Rectal smooth muscle tissue (tissue), 1 donor: Measurements from ENCODE around the gene COLQ.
"Not testable (repeated sequence)": the region's sequence is repeated elsewhere in the genome, so short reads cannot be mapped to it uniquely, and the experiment has no call there.

Experiments
- H3K27ac ChIP-seq: one replicate; pipeline ENCODE4 v1.7.0; 2013; ENCODE audit warnings: low read depth, low read length, inconsistent platforms
- H3K27me3 ChIP-seq: one replicate; pipeline ENCODE4 v1.7.0; 2013; ENCODE audit warnings: low read length; ENCODE audit not compliant: control insufficient read depth, insufficient read depth
- H3K36me3 ChIP-seq: one replicate; pipeline ENCODE4 v1.7.0; 2013; ENCODE audit warnings: low read length; ENCODE audit not compliant: control insufficient read depth, insufficient read depth
- H3K4me1 ChIP-seq: one replicate; pipeline ENCODE4 v1.7.0; 2013; ENCODE audit warnings: low read length; ENCODE audit not compliant: control insufficient read depth, insufficient read depth
- H3K4me3 ChIP-seq: one replicate; pipeline ENCODE4 v1.7.0; 2013; ENCODE audit warnings: low read length
- H3K9ac ChIP-seq: one replicate; pipeline ENCODE4 v1.7.0; 2013; ENCODE audit warnings: low read length

Gene COLQ

GRCh38 chr3:15498431-15499214, 22.9 kb downstream of the COLQ start:
- Histone ChIP-seq H3K27me3 (no peaks in the 10 kb centered on the region), H3K27ac (no peak overlapping the region), H3K9ac (no peak overlapping the region), H3K4me3 (no peak overlapping the region), H3K4me1 (peaks cover 6% of the 10 kb centered on the region), H3K36me3 (no peaks in the 10 kb centered on the region)

DNA sequence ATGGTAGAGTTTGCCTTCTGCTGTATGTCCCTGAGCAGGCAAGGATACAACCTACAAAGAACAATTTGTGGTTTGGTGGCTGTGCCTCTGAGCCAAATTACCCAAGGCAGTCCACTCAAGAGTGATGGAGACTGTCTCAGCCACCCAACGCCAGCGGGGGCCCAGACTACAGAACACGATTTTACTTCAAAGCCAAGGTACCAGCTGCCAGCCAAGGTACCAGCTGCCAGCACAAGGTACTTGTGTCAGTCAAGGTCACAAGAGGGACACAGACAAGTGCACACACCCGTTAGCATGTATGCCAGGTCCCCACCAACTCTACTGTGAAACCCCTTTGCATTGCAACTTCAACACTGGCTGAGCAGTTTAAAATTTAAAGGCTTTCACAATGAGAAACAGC, 23.5 kb downstream of the COLQ start:
- Histone ChIP-seq H3K27me3 (no peaks in the 10 kb centered on the region), H3K9ac (no peak overlapping the region), H3K36me3 (no peaks in the 10 kb centered on the region), H3K4me1 (peaks cover 6% of the 10 kb centered on the region), H3K4me3 (no peak overlapping the region), H3K27ac (no peak overlapping the region)

- H3K27me3 ChIP-seq = no peaks in the 10 kb centered on the region
- no peak overlapping the region for H3K9ac ChIP-seq
- H3K27ac ChIP-seq = peak overlapping the region; percentile 29
- H3K36me3 ChIP-seq = no peaks in the 10 kb centered on the region
- peaks cover 6% of the 10 kb centered on the region for H3K4me1 ChIP-seq
- no peak overlapping the region for H3K4me3 ChIP-seq
Observed at GRCh38 chr3:15496341-15496664, 25.2 kb downstream of the COLQ start.

DNA sequence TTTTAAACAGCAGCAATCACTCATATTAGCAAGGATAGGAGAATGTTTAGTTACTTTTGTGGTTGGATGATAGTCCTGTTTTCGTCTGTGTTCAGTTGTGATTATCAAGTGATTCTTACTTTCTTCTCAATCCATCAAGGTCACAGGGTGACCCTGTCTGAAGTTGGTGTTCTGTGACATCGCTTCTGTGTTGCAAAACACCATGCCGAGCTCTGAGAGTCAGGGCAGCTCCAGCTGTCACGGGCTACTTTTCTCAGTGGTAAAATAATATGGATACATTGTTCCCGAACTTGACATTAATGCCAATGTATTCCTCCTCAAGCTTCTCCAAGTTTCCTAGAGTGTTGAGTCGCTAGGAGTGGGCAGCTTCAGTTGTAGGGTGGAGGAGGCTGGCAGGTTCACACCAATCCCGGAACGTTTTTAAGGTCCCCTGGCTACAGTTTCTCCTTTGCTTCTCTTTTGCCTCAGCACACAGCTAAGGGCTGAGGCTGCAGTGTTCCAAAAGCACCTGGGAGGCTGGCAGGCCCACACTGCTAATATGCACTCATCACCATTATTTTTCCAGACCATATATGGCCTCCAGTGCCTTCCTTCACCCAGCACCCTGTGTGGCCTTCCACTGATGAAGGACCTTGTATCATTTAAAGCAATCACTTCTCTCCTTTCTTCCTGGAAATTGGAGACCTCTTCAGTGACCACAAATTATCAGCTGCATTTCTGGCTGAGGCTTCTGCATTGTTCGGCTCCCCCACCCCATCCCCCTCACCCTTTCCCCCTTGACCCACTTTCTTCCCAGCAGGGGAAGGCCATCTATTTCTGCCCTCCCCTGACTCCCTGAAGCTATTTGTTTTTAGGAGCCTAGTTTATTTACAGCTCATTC, 25.8 kb downstream of the COLQ start:
- Histone ChIP-seq H3K9ac (no peak overlapping the region), H3K27ac (peak overlapping the region; percentile 29), H3K4me3 (no peak overlapping the region), H3K4me1 (peaks cover 6% of the 10 kb centered on the region), H3K27me3 (no peaks in the 10 kb centered on the region), H3K36me3 (no peaks in the 10 kb centered on the region)

GRCh38 chr3:15493436-15493835, 28.1 kb downstream of the COLQ start:
- Histone ChIP-seq H3K4me3 (no peak overlapping the region), H3K36me3 (no peaks in the 10 kb centered on the region), H3K27ac (no peak overlapping the region), H3K4me1 (peaks cover 6% of the 10 kb centered on the region), H3K9ac (no peak overlapping the region), H3K27me3 (no peaks in the 10 kb centered on the region)

DNA sequence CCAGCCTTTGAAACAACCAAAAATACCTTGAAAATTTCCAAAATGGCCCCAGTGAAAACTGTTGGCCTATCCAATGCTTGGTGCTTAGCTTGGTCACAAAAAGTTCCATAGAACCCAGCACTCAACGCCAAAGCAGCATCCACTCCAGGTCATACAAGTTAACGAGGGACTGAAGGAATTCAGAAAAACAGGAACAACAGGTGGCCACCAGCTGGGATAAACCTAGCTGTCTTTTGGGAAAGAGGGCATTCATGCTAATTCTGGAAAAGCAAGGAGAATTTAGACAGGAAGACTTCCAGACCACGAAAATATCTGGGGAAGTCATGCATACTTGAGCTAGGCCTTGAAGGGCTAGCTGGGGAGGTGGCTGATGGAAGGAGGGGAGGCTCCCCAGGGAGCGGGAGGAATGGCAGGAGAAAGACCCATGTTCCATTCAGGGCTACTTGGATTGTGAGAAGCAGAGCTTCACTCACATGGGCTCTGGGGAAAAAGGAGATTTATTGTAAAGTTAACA, 28.6 kb downstream of the COLQ start:
- peaks cover 6% of the 10 kb centered on the region for H3K4me1 ChIP-seq
- H3K36me3 ChIP-seq = no peaks in the 10 kb centered on the region
- no peak overlapping the region for H3K4me3 ChIP-seq
- no peak overlapping the region for H3K9ac ChIP-seq
- no peaks in the 10 kb centered on the region for H3K27me3 ChIP-seq
- no peak overlapping the region for H3K27ac ChIP-seq

DNA sequence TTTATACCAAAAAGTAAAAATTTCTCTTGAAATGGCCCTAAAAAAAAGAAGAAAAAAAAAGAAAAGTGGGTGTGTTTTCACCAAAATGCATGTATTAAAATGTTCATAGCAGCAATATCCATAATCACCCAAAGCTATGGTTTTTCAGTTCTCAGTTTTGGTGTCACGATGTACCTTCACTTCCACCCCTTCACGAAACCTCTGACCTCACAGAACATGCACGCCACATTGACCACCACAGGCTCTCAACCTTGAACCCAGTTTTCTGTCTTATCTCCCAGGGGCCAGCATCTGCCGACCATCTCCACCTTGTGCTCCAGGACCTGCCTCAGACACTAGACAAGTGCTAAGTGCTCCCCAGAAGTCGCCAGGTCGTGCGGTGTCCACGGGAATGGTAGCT, 30.4 kb downstream of the COLQ start:
- Histone ChIP-seq H3K36me3 (no peaks in the 10 kb centered on the region), H3K27me3 (no peaks in the 10 kb centered on the region), H3K9ac (no peak overlapping the region), H3K4me3 (no peak overlapping the region), H3K4me1 (peaks cover 6% of the 10 kb centered on the region), H3K27ac (no peak overlapping the region)

DNA sequence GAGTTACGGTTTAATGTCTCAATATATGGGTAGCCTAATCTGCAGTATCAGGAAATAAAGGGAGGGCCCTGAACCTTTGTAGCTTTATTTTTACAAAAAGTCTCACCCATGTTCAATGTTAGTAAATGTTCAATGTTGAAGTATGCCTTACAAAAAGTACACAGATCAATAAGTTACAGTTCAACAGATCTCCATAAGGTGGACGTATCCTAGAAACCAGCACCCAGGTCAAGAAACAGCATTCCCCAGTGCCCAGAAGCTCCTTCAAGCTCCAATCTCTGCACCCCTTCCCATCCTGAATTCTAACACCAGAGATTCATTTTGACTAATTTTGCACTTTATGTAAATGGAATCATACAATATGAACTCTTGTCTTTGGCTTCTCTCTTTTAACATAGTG, 31.3 kb downstream of the COLQ start:
- no peak overlapping the region for H3K4me3 ChIP-seq
- no peak overlapping the region for H3K27ac ChIP-seq
- no peak overlapping the region for H3K9ac ChIP-seq
- no peaks in the 10 kb centered on the region for H3K27me3 ChIP-seq
- no peaks in the 10 kb centered on the region for H3K4me1 ChIP-seq
- no peaks in the 10 kb centered on the region for H3K36me3 ChIP-seq

DNA sequence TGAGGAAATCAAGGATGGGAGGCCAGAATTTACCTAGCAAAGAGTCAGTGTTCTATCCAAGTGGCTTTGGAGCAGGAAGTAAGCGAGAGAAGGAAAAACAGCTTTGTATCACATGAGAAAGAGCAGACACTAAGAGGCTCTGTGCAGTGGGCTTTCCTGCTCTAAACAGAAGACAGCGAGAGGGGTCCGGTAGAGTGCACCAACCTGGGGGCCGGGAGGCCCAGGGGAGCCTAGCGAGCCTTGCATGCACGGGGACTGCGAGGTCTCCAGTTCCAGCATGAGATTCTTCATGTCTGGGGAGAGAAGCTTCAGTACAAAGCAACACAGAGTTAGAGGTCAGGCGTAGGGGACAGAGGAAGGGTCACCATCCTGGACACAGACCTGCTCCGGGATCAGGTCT, 33.5 kb downstream of the COLQ start:
- Histone ChIP-seq H3K27ac (no peak overlapping the region), H3K9ac (no peak overlapping the region), H3K4me1 (no peaks in the 10 kb centered on the region), H3K27me3 (no peaks in the 10 kb centered on the region), H3K4me3 (no peak overlapping the region), H3K36me3 (no peaks in the 10 kb centered on the region)

GRCh38 chr3:15486979-15487378, 34.5 kb downstream of the COLQ start:
- Histone ChIP-seq H3K4me1 (no peaks in the 10 kb centered on the region), H3K9ac (no peak overlapping the region), H3K27ac (no peak overlapping the region), H3K36me3 (no peaks in the 10 kb centered on the region), H3K27me3 (no peaks in the 10 kb centered on the region), H3K4me3 (no peak overlapping the region)

- Histone ChIP-seq H3K27me3 (no peaks in the 10 kb centered on the region), H3K9ac (no peak overlapping the region), H3K4me1 (no peaks in the 10 kb centered on the region), H3K4me3 (no peak overlapping the region), H3K27ac (no peak overlapping the region), H3K36me3 (no peaks in the 10 kb centered on the region)
Observed at GRCh38 chr3:15486020-15486419, 35.5 kb downstream of the COLQ start.

- H3K4me1 ChIP-seq, H3K9ac ChIP-seq, H3K27ac ChIP-seq, H3K36me3 ChIP-seq, H3K27me3 ChIP-seq, H3K4me3 ChIP-seq: not testable (repeated sequence)
Observed at GRCh38 chr3:15484551-15484950, 37.0 kb downstream of the COLQ start.
